ENCODE measurements around the gene TANC1. TPM values are rescaled to one million over a fixed set of nuclear protein-coding genes. Genes with fewer than 3 reads are reported as not detected.

Gene TANC1
- total RNA-seq, 1 donor from 2014 or later, result 45.0 TPM

- Histone ChIP-seq H3K27me3 (ENCODE audit: insufficient read depth, low read length) (no peaks in the 10 kb centered on the region), H3K79me2 (ENCODE audit: insufficient read depth, low read length) (no peaks in the 10 kb centered on the region), H4K20me1 (ENCODE audit: insufficient read depth, low read length) (peaks cover 5% of the 10 kb centered on the region), H3K4me1 (ENCODE audit: insufficient read depth, low read length) (peaks cover 25% of the 10 kb centered on the region), H3K4me2 (ENCODE audit: low read length) (no peak overlapping the region), H3K4me3 (ENCODE audit: insufficient read depth, low read depth, low read length) (no peak overlapping the region), H3K36me3 (ENCODE audit: insufficient read depth, low read length) (peaks cover 11% of the 10 kb centered on the region), H3K9ac (ENCODE audit: low read length) (no peak overlapping the region), H3K27ac (ENCODE audit: low read depth, low read length) (no peak overlapping the region), H3K9me3 (ENCODE audit: insufficient read depth, low read depth, low read length) (no peaks in the 10 kb centered on the region), H2AFZ (ENCODE audit: low read depth, low read length) (no peak overlapping the region)
- FAIRE-seq (no peak), DNase-seq (ENCODE audit: low read depth) (no peak)
- Mint-ChIP-seq H3K27ac (ENCODE audit: unreplicated experiment) (no peak overlapping the region), H3K36me3 (ENCODE audit: low read depth, unreplicated experiment) (peaks cover 28% of the 10 kb centered on the region), H3K27me3 (ENCODE audit: low read depth, unreplicated experiment) (no peaks in the 10 kb centered on the region), H3K9me3 (ENCODE audit: unreplicated experiment) (no peaks in the 10 kb centered on the region), H3K4me1 (ENCODE audit: low read depth, unreplicated experiment) (peaks cover 29% of the 10 kb centered on the region), H3K4me3 (ENCODE audit: unreplicated experiment) (no peak overlapping the region)
- TF ChIP-seq, protein P1, sequence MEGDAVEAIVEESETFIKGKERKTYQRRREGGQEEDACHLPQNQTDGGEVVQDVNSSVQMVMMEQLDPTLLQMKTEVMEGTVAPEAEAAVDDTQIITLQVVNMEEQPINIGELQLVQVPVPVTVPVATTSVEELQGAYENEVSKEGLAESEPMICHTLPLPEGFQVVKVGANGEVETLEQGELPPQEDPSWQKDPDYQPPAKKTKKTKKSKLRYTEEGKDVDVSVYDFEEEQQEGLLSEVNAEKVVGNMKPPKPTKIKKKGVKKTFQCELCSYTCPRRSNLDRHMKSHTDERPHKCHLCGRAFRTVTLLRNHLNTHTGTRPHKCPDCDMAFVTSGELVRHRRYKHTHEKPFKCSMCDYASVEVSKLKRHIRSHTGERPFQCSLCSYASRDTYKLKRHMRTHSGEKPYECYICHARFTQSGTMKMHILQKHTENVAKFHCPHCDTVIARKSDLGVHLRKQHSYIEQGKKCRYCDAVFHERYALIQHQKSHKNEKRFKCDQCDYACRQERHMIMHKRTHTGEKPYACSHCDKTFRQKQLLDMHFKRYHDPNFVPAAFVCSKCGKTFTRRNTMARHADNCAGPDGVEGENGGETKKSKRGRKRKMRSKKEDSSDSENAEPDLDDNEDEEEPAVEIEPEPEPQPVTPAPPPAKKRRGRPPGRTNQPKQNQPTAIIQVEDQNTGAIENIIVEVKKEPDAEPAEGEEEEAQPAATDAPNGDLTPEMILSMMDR (IDR thresholded peaks at IDR 0.05; ENCODE audit: insufficient read depth, low read depth, low read length), result no peak
- TF ChIP-seq EZH2 (IDR thresholded peaks at IDR 0.05; ENCODE audit: insufficient read depth, low read length), result no peak
Measured at GRCh38 chr2:159204381-159205144, 236.1 kb downstream of the TANC1 start.

GRCh38 chr2:159206736-159207380 is 238.4 kb downstream of the TANC1 start:
- Histone ChIP-seq H3K79me2 (ENCODE audit: insufficient read depth, low read length) (no peaks in the 10 kb centered on the region), H2AFZ (ENCODE audit: low read depth, low read length) (no peak overlapping the region), H3K36me3 (ENCODE audit: insufficient read depth, low read length) (peaks cover 11% of the 10 kb centered on the region), H4K20me1 (ENCODE audit: insufficient read depth, low read length) (peaks cover 5% of the 10 kb centered on the region), H3K4me3 (ENCODE audit: insufficient read depth, low read depth, low read length) (no peak overlapping the region), H3K27me3 (ENCODE audit: insufficient read depth, low read length) (no peaks in the 10 kb centered on the region), H3K27ac (ENCODE audit: low read depth, low read length) (no peak overlapping the region), H3K9me3 (ENCODE audit: insufficient read depth, low read depth, low read length) (no peaks in the 10 kb centered on the region), H3K4me2 (ENCODE audit: low read length) (no peak overlapping the region), H3K4me1 (ENCODE audit: insufficient read depth, low read length) (peaks cover 27% of the 10 kb centered on the region), H3K9ac (ENCODE audit: low read length) (no peak overlapping the region)
- H3K4me1 Mint-ChIP-seq (ENCODE audit: low read depth, unreplicated experiment), result peaks cover 26% of the 10 kb centered on the region
- no peaks in the 10 kb centered on the region for H3K27me3 Mint-ChIP-seq (ENCODE audit: low read depth, unreplicated experiment)
- no peak for FAIRE-seq
- peaks cover 25% of the 10 kb centered on the region for H3K36me3 Mint-ChIP-seq (ENCODE audit: low read depth, unreplicated experiment)
- TF ChIP-seq, protein P1 (IDR thresholded peaks at IDR 0.05; ENCODE audit: insufficient read depth, low read depth, low read length), result no peak
- TF ChIP-seq EZH2 (IDR thresholded peaks at IDR 0.05; ENCODE audit: insufficient read depth, low read length), result no peak
- DNase-seq (ENCODE audit: low read depth), result no peak
- no peak overlapping the region for H3K4me3 Mint-ChIP-seq (ENCODE audit: unreplicated experiment)
- H3K27ac Mint-ChIP-seq (ENCODE audit: unreplicated experiment), result no peak overlapping the region
- H3K9me3 Mint-ChIP-seq (ENCODE audit: unreplicated experiment), result no peaks in the 10 kb centered on the region

DNA sequence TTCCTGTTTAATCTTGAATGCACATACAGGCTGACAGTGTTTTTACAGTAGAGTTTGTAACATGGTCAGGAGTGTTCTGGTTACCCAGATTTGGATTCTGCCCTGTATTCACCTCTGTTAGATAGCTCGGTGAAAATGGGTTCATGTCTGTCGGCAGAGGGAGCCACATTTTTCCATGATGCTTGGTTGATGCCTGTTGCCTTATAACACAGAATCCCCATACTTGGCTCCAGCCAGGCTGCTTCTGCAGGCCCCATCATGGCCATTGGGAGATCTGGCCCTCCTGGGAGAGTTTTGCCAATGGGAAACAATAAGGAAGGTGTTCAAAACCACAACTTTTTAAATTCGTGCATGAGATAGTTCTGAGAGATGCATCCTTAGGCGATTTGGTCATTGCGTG is 240.0 kb downstream of the TANC1 start:
- TF ChIP-seq, protein P1 (IDR thresholded peaks at IDR 0.05; ENCODE audit: insufficient read depth, low read depth, low read length), result no peak
- no peak for TF ChIP-seq EZH2 (IDR thresholded peaks at IDR 0.05; ENCODE audit: insufficient read depth, low read length)
- H3K4me3 ChIP-seq (ENCODE audit: insufficient read depth, low read depth, low read length), result no peak overlapping the region
- H3K36me3 Mint-ChIP-seq (ENCODE audit: low read depth, unreplicated experiment), result peaks cover 31% of the 10 kb centered on the region
- H3K79me2 ChIP-seq (ENCODE audit: insufficient read depth, low read length), result no peaks in the 10 kb centered on the region
- no peaks in the 10 kb centered on the region for H3K27me3 Mint-ChIP-seq (ENCODE audit: low read depth, unreplicated experiment)
- peaks cover 7% of the 10 kb centered on the region for H4K20me1 ChIP-seq (ENCODE audit: insufficient read depth, low read length)
- H3K4me2 ChIP-seq (ENCODE audit: low read length), result no peak overlapping the region
- no peaks in the 10 kb centered on the region for H3K9me3 Mint-ChIP-seq (ENCODE audit: unreplicated experiment)
- H3K4me1 ChIP-seq (ENCODE audit: insufficient read depth, low read length), result peaks cover 13% of the 10 kb centered on the region
- no peaks in the 10 kb centered on the region for H3K27me3 ChIP-seq (ENCODE audit: insufficient read depth, low read length)
- DNase-seq (ENCODE audit: low read depth) (no peak), FAIRE-seq (no peak)
- no peak overlapping the region for H3K4me3 Mint-ChIP-seq (ENCODE audit: unreplicated experiment)
- no peaks in the 10 kb centered on the region for H3K9me3 ChIP-seq (ENCODE audit: insufficient read depth, low read depth, low read length)
- H3K36me3 ChIP-seq (ENCODE audit: insufficient read depth, low read length), result peaks cover 16% of the 10 kb centered on the region
- H3K27ac Mint-ChIP-seq (ENCODE audit: unreplicated experiment), result no peak overlapping the region
- peaks cover 30% of the 10 kb centered on the region for H3K4me1 Mint-ChIP-seq (ENCODE audit: low read depth, unreplicated experiment)
- no peak overlapping the region for H3K9ac ChIP-seq (ENCODE audit: low read length)
- H3K27ac ChIP-seq (ENCODE audit: low read depth, low read length), result no peak overlapping the region
- H2AFZ ChIP-seq (ENCODE audit: low read depth, low read length), result no peak overlapping the region

Measured in astrocyte (in vitro differentiated cells and primary cell).